Activated naive CD8-positive, alpha-beta T cell treated with anti-CD3 and anti-CD28 coated beads for 36 hours (primary cell): Measurements from ENCODE around the gene ACTR2. TPM values are rescaled to one million over a fixed set of nuclear protein-coding genes. Genes with fewer than 3 reads are reported as not detected.

Experiments
- DNase-seq: peaks from one replicate; pipeline ENCODE4 v3.0.0; 2021
- H3K27ac Mint-ChIP-seq: one replicate; pipeline ENCODE4 v1.8.0; 2022; ENCODE audit warnings: mild to moderate bottlenecking, moderate library complexity, mixed read lengths
- H3K27me3 Mint-ChIP-seq: one replicate; pipeline ENCODE4 v1.8.0; 2022; ENCODE audit warnings: mild to moderate bottlenecking, mixed read lengths
- H3K36me3 Mint-ChIP-seq: one replicate; pipeline ENCODE4 v1.8.0; 2021; ENCODE audit warnings: mild to moderate bottlenecking, mixed read lengths
- H3K4me1 Mint-ChIP-seq: one replicate; pipeline ENCODE4 v1.8.0; 2021; ENCODE audit warnings: mixed read lengths
- H3K4me3 Mint-ChIP-seq: one replicate; pipeline ENCODE4 v1.8.0; 2022; ENCODE audit warnings: mild to moderate bottlenecking, moderate library complexity, mixed read lengths
- H3K9me3 Mint-ChIP-seq: one replicate; pipeline ENCODE4 v1.8.0; 2022; ENCODE audit warnings: mixed read lengths
- total RNA-seq, 2 experiments: library from RNA; stranded (reverse); gene quantifications; one replicate each; pipeline ENCODE4 v1.2.3, GENCODE V29; 2021

The ACTR2 gene
- total RNA-seq, 2 experiments from 2014 or later = 298 to 299 TPM

- Mint-ChIP-seq H3K4me3 (no peak overlapping the region), H3K36me3 (no peaks in the 10 kb centered on the region), H3K27ac (no peak overlapping the region), H3K4me1 (peaks cover 16% of the 10 kb centered on the region), H3K27me3 (no peaks in the 10 kb centered on the region), H3K9me3 (no peaks in the 10 kb centered on the region)
- DNase-seq = no peak
These were observed 54.9 kb downstream of the ACTR2 start for GRCh38 chr2:65282477-65283053.

DNA sequence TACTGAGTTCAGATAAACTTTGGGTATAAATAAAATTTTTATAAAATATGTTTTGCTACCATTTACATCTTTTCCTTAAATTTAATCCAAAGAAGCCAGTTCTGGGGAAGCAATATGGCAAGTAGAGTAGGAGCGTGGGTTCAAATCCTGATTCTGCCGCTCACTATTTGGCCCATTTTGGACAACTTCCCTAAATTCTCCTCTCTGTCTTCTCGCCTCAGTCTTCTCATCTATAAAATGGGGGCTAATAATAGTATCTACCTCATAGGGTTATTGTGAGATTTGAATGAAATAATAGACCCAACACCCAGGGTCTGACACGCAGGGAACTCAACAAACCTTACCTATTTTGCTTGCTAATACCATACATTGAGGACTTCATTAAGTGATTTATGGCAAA, 59.7 kb downstream of the ACTR2 start:
- H3K27me3 Mint-ChIP-seq = no peaks in the 10 kb centered on the region
- H3K36me3 Mint-ChIP-seq = no peaks in the 10 kb centered on the region
- no peak overlapping the region for H3K27ac Mint-ChIP-seq
- H3K9me3 Mint-ChIP-seq = no peaks in the 10 kb centered on the region
- no peak for DNase-seq
- H3K4me1 Mint-ChIP-seq = peaks cover 3% of the 10 kb centered on the region
- H3K4me3 Mint-ChIP-seq = no peak overlapping the region

DNA sequence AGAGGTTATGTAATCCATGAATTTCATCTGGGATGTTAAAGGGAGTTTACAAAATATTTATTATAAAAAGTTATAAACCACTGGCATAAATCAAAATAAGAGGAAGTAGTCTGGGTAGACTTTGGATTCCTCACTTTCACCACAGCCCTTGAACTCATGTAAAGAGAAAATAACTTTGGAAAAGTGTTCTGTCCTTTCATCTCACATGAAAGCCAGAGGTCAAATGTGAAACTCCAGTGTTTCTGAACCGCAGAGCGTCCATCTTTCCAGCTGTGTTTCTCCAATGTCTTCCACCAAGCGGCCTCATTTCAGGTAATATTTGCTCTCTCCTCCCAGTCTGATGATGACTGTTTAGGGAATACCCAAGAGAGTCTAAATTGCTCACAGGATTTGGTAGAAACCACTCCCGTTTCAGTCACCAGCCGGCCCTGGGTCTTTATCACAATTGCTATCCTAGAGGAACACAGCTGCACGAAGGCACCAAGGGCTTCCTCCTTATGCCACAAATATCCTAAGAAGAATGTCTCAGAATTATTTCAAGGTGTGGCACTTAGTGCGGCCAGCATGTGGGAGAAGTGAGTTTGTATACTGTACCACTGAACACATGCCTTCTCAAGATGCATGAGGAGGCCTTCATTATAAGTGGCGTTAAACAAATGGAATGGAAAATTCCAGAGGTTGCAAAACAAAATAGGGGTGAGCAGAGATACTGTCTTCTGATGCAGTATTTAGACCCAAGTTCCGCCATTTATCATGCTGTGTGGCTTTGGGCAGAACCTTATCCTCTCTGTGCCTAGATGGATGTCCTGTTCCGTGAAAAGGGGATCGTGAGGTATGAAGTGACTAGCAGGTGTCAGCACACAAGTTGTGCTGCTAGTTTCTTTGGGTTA, 63.8 kb downstream of the ACTR2 start:
- Mint-ChIP-seq H3K4me3 (no peak overlapping the region), H3K9me3 (no peaks in the 10 kb centered on the region), H3K27me3 (peaks cover 17% of the 10 kb centered on the region), H3K36me3 (no peaks in the 10 kb centered on the region), H3K4me1 (peaks cover 3% of the 10 kb centered on the region), H3K27ac (no peak overlapping the region)
- DNase-seq = no peak

DNA sequence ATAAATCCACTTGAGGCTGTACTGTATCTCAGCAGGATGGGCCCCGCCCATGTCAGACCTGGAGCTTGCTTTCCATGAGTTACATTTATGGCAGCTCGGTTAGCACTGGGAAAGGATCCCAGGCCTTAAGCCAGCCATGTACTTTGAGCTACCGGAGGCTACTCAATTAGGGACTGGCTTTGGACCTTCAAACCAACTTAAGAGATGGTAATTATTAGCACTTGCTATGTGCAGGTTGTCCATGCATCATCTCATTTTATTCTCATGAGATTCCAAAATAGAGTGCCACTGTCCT, 64.4 kb downstream of the ACTR2 start:
- Mint-ChIP-seq H3K4me3 (no peak overlapping the region), H3K4me1 (peaks cover under 1% of the 10 kb centered on the region)

GRCh38 chr2:65292461-65293011, 64.9 kb downstream of the ACTR2 start:
- no peak for DNase-seq
- Mint-ChIP-seq H3K9me3 (no peaks in the 10 kb centered on the region), H3K4me1 (no peaks in the 10 kb centered on the region), H3K4me3 (no peak overlapping the region), H3K36me3 (no peaks in the 10 kb centered on the region), H3K27ac (no peak overlapping the region), H3K27me3 (peaks cover 18% of the 10 kb centered on the region)

More for the DNA sequence above, 64.4 kb downstream of the ACTR2 start:
- no peak for DNase-seq
- Mint-ChIP-seq H3K27me3 (peaks cover 18% of the 10 kb centered on the region), H3K27ac (no peak overlapping the region), H3K9me3 (no peaks in the 10 kb centered on the region), H3K36me3 (no peaks in the 10 kb centered on the region)

- Mint-ChIP-seq H3K27ac (no peak overlapping the region), H3K9me3 (no peaks in the 10 kb centered on the region), H3K27me3 (peaks cover 18% of the 10 kb centered on the region), H3K4me1 (peaks cover 2% of the 10 kb centered on the region), H3K36me3 (no peaks in the 10 kb centered on the region), H3K4me3 (no peak overlapping the region)
- DNase-seq = no peak
These were observed 65.7 kb downstream of the ACTR2 start for GRCh38 chr2:65293376-65293775.

- peaks cover 18% of the 10 kb centered on the region for H3K27me3 Mint-ChIP-seq
- no peaks in the 10 kb centered on the region for H3K9me3 Mint-ChIP-seq
- H3K27ac Mint-ChIP-seq = no peak overlapping the region
- no peak overlapping the region for H3K4me3 Mint-ChIP-seq
- no peaks in the 10 kb centered on the region for H3K36me3 Mint-ChIP-seq
- H3K4me1 Mint-ChIP-seq = peaks cover 5% of the 10 kb centered on the region
- DNase-seq = no peak
These were observed 66.5 kb downstream of the ACTR2 start for GRCh38 chr2:65294136-65294535.

DNA sequence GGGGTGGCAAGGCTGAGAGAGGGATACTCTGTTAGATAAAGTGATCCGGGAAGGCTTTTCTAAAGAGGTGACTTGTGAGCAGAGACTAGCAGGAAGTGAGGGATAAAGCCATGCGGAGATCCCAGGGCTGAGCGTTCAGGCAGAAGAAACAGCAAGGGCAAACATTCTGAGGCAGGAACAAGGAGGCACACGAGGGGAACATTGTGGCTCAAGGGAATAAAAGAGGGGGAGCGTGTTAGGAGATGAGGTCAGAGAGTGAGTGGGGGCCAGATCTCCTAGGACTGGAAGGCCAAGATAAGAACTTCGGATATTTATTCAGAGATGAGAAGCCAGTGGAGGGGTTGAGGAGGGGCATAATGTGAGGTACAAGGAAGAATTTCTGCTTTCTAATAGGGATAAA, 67.1 kb downstream of the ACTR2 start:
- Mint-ChIP-seq H3K27me3 (peaks cover 18% of the 10 kb centered on the region), H3K4me3 (no peak overlapping the region), H3K9me3 (no peaks in the 10 kb centered on the region), H3K36me3 (no peaks in the 10 kb centered on the region), H3K27ac (no peak overlapping the region), H3K4me1 (peaks cover 11% of the 10 kb centered on the region)
- no peak for DNase-seq

DNA sequence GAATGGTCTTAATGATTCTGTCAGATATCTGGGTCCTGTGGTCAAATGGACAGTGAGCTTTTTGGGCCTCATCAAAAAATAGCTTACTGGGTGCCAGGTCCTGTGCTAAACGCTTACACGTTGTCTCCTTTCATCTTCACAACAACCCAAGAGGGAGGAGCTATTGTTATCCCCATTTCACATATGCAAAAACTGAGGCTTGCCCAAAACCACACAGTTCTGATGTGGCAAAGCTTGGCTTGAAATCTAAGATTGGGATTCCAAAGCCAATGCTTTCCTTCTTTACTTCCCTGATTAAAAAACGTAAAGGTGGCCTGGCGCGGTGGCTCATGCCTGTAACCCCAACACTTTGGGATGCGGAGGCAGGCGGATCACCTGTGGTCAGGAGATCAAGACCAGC, 69.3 kb downstream of the ACTR2 start:
- Mint-ChIP-seq H3K27me3 (peaks cover 18% of the 10 kb centered on the region), H3K27ac (no peak overlapping the region), H3K9me3 (no peaks in the 10 kb centered on the region), H3K4me3 (no peak overlapping the region), H3K36me3 (no peaks in the 10 kb centered on the region), H3K4me1 (peaks cover 33% of the 10 kb centered on the region)
- DNase-seq = no peak

DNA sequence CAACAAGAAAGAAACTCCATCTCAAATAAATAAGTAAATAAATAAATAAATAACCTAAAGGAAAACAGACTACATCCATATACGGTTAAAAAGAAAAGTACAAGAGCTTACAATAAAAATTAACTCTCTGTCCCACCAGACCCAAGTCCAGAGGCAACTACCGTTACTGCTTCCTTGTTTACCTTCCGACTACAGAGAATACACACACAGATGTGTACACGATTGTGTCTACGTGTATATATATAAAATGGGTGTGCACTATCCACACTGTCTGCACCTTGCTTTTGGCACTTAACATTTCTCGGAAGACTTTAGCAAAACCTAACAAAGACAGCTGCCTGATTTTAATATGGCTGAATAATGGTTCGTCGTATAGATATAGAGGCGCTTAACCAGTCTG, 69.9 kb downstream of the ACTR2 start:
- H3K27ac Mint-ChIP-seq = no peak overlapping the region
- DNase-seq = no peak
- peaks cover 39% of the 10 kb centered on the region for H3K4me1 Mint-ChIP-seq
- peaks cover 20% of the 10 kb centered on the region for H3K27me3 Mint-ChIP-seq
- no peaks in the 10 kb centered on the region for H3K36me3 Mint-ChIP-seq
- H3K9me3 Mint-ChIP-seq = no peaks in the 10 kb centered on the region
- H3K4me3 Mint-ChIP-seq = no peak overlapping the region

DNA sequence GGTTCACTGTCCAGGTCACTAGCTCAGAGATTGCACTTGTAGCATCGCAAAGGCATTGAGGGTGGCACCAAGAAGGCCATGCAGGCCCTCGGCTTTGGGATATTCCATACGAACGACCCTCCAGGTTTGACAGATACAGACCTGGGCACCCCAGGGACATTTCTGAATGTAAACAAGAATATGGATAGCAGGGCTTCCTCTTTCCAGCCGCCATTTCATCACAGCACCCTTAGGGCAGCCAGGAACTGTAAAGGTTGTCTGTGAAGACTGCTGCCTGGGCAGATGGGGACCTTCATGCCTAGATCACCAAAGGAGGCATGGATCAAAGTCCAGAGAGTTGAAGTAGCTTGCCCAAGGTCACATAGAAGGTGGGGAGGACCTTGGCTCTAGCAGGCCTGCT, 70.5 kb downstream of the ACTR2 start:
- Mint-ChIP-seq H3K27ac (no peak overlapping the region), H3K4me1 (peaks cover 44% of the 10 kb centered on the region), H3K9me3 (no peaks in the 10 kb centered on the region), H3K27me3 (peaks cover 25% of the 10 kb centered on the region), H3K4me3 (no peak overlapping the region), H3K36me3 (peaks cover 2% of the 10 kb centered on the region)
- no peak for DNase-seq

DNA sequence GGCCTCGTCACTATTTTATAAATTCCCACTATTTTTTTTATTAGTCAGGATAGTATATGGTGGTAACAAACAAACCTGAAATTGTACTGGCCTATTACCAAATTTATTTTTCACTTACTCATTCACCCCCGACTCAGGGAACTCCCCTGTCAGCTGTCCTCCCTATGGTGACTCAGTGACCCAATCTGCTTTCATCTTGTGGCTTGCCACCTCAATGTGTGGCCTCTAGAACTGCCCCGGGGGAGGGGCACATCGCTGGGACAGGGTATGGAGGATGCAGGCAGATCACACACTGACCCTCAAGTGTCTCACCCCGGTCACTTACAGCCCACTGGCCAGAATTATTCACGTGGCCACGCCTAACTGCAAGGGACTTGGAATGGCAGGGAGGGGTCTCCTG, 71.6 kb downstream of the ACTR2 start:
- Mint-ChIP-seq H3K4me1 (peaks cover 45% of the 10 kb centered on the region), H3K36me3 (peaks cover 2% of the 10 kb centered on the region), H3K27me3 (peaks cover 27% of the 10 kb centered on the region)

GRCh38 chr2:65300134-65300760, 72.6 kb downstream of the ACTR2 start:
- peaks cover 20% of the 10 kb centered on the region for H3K27me3 Mint-ChIP-seq
- H3K9me3 Mint-ChIP-seq = no peaks in the 10 kb centered on the region
- peak overlapping the region; percentile 62 for H3K4me3 Mint-ChIP-seq
- H3K4me1 Mint-ChIP-seq = peaks cover 45% of the 10 kb centered on the region
- H3K36me3 Mint-ChIP-seq = peaks cover 2% of the 10 kb centered on the region
- peak overlapping the region; percentile 89 for H3K27ac Mint-ChIP-seq
- DNase-seq = no peak

More for the DNA sequence above, 71.6 kb downstream of the ACTR2 start:
- DNase-seq = peak; percentile 68
- H3K27ac Mint-ChIP-seq = peak overlapping the region; percentile 67
- H3K9me3 Mint-ChIP-seq = no peaks in the 10 kb centered on the region
- H3K4me3 Mint-ChIP-seq = peak overlapping the region; percentile 26

DNA sequence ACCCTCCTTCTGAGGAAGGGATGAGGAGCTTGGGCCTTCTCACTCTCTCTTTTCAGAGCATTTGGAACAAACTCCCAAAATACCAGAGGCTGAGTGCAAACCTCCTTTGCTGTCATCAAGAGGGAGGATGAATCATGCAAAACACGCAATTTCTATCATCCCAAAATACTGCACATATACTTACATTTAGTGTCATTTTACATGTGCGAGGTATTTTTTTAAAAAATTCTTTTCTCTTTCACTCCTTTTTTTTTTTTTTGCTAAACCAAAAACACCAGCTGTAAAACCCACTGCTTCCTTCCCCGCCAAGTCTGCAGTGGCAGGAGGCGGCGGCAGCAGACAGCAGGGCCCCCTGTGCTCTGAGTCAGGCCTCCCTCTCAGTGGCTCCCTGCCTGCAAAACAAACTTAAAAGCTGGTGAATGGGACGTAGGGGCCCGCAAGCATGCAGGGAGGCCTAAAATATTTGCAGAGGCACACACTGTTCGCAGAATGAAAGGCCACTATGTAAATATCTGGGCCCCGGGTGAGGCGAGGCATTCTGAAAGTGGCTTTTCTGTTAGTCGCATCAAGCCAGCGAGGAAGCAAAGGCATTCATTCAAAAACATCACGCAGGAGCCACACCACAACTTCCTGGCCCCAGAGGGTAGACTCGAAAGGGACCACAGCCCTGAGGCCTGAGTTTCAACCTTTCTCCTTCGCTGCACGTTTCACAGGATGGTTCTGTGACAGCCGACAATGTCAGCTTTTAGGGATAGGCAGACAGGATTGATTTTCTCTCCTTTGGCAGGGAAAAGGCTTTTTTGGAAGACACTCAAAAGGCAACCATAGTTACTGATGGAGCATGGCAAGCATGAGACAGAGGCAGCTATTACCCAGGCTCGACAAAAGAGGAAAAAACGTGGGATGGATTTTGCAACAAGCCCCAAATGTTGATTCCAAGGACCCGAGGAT, 73.4 kb downstream of the ACTR2 start:
- H3K27ac Mint-ChIP-seq = peak overlapping the region; percentile 89
- H3K9me3 Mint-ChIP-seq = no peaks in the 10 kb centered on the region
- peaks cover 2% of the 10 kb centered on the region for H3K36me3 Mint-ChIP-seq
- DNase-seq = peak; percentile 85
- H3K27me3 Mint-ChIP-seq = peaks cover 14% of the 10 kb centered on the region
- peaks cover 45% of the 10 kb centered on the region for H3K4me1 Mint-ChIP-seq
- H3K4me3 Mint-ChIP-seq = peak overlapping the region; percentile 62
